GM12878 (cell line): Measurements from ENCODE around the gene C11orf58. TPM values are rescaled to one million over a fixed set of nuclear protein-coding genes. Genes with fewer than 3 reads are reported as not detected.

ENCODE experiments used
- BMI1 ChIP-seq: fragments of 450-650 bp; IDR thresholded peaks from 2 replicates; pipeline ENCODE4 v1.6.1; 2016; ENCODE audit warnings: mild to moderate bottlenecking, moderate library complexity, borderline replicate concordance
- EGR1 ChIP-seq, 2 experiments: IDR thresholded peaks; 1 replicate in 1 of 2; 2 replicates in 1 of 2; pipeline ENCODE4 v1.6.1; 2011 to 2012; ENCODE audit warnings: low read depth in 2 of 2, low read length in 2 of 2, borderline replicate concordance in 1 of 2, mild to moderate bottlenecking in 1 of 2, moderate library complexity in 1 of 2
- IKZF2 ChIP-seq, 2 experiments: fragments of 450-650 bp; IDR thresholded peaks; 2 replicates each; pipeline ENCODE4 v1.6.1; 2017; ENCODE audit warnings: mild to moderate bottlenecking in 2 of 2, moderate library complexity in 2 of 2
- IRF4 ChIP-seq: IDR thresholded peaks from 2 replicates; pipeline ENCODE4 v1.6.1; 2011; ENCODE audit warnings: low read depth, low read length
- MAX ChIP-seq: IDR thresholded peaks from 2 replicates; pipeline ENCODE4 v1.6.1; 2012; ENCODE audit warnings: low read depth, low read length, improper control_type of control experiment
- NRF1 ChIP-seq: conservative IDR thresholded peaks from 2 replicates; pipeline ENCODE4 v1.6.1; 2011; ENCODE audit warnings: mild to moderate bottlenecking, low read depth, low read length, improper control_type of control experiment
- PAX5 ChIP-seq: IDR thresholded peaks from 2 replicates; pipeline ENCODE4 v1.6.1; 2011; ENCODE audit warnings: low read depth, low read length, borderline replicate concordance
- PRDM15 ChIP-seq: fragments of 450-650 bp; formaldehyde crosslinking; IDR thresholded peaks from 2 replicates; pipeline ENCODE4 v1.4.0; 2020; ENCODE audit warnings: mild to moderate bottlenecking, moderate library complexity
- RAD21 ChIP-seq: IDR thresholded peaks from 2 replicates; pipeline ENCODE4 v1.6.1; 2011; ENCODE audit warnings: mild to moderate bottlenecking, low read depth, low read length, moderate library complexity; ENCODE audit not compliant: insufficient read depth
- RBBP5 ChIP-seq: fragments of 200-600 bp; sonication (generic); conservative IDR thresholded peaks from 2 replicates; pipeline ENCODE4 v1.6.1; 2016
- REST ChIP-seq: IDR thresholded peaks from 2 replicates; pipeline ENCODE4 v1.6.1; 2012; ENCODE audit warnings: mild to moderate bottlenecking, low read depth, low read length
- SUPT20H ChIP-seq: IDR thresholded peaks from 2 replicates; pipeline ENCODE4 v1.6.1; 2011; ENCODE audit warnings: low read depth, mild to moderate bottlenecking, low read length, moderate library complexity, borderline replicate concordance; ENCODE audit not compliant: control insufficient read depth
- TCF12 ChIP-seq: IDR thresholded peaks from 2 replicates; pipeline ENCODE4 v1.6.1; 2011; ENCODE audit warnings: low read depth, mild to moderate bottlenecking, low read length
- USF1 ChIP-seq: IDR thresholded peaks from 2 replicates; pipeline ENCODE4 v1.6.1; 2011; ENCODE audit warnings: borderline replicate concordance, low read depth, mild to moderate bottlenecking, moderate library complexity, mixed read lengths, low read length; ENCODE audit not compliant: insufficient read depth; ENCODE audit errors: extremely low read length
- YBX1 ChIP-seq: fragments of 450-650 bp; IDR thresholded peaks from 2 replicates; pipeline ENCODE4 v1.6.1; 2016; ENCODE audit warnings: antibody characterized with exemption
- ZNF384 ChIP-seq: IDR thresholded peaks from 2 replicates; pipeline ENCODE4 v1.6.1; 2012; ENCODE audit warnings: low read depth, mild to moderate bottlenecking, low read length, improper control_type of control experiment, borderline replicate concordance
- polyA plus RNA-seq, 11 experiments: library from polyadenylated mRNA; depleted of rRNA in 4 of 11; unstranded in 6 of 11; stranded (reverse) in 5 of 11; fragments of >200 nt; fragmentation: Nextera tagmentation in 4 of 11; fragmentation: Illumina TruSeq in 1 of 11; extraction: Ambion mirVana in 4 of 11; extraction: Trizol in 1 of 11; gene quantifications; 1 replicate in 1 of 11; 2 replicates in 10 of 11; pipeline versions ENCODE4 v1.2.1 to v1.2.3, GENCODE V29; 2011 to 2016; ENCODE audit warnings: inconsistent platforms in 2 of 11, missing spikeins in 2 of 11, low read depth in 1 of 11
- total RNA-seq, 4 experiments: library from RNA; depleted of rRNA in 3 of 4; stranded (reverse); fragments of >200 nt in 3 of 4; fragmentation: Illumina TruSeq in 1 of 4; extraction: Trizol in 1 of 4; gene quantifications; 2 replicates each; pipeline versions ENCODE4 v1.2.1 to v1.2.3, GENCODE V29; 2013 to 2021

C11orf58 gene
- total and polyA plus RNA-seq, 10 of the 15 experiments (the other 5 are each of a cell fraction or from before 2014, with no cell fraction given) = 98.2 to 379 (median 211) TPM

- TF ChIP-seq MAX (peak; percentile 14; the same call in 1 of the 2 replicates), USF1 (no peak), REST (no peak), RBBP5 (no peak), RAD21 (no peak), PRDM15 (CRISPR knock-in tag) (no peak), NRF1 (0 out of 2 replicates have a peak, but pooled peaks have one; percentile 2), YBX1 (no peak), SUPT20H (no peak), ZNF384 (no peak), BMI1 (no peak), TCF12 (peak; percentile 38; the same call in 1 of the 2 replicates), PAX5 (no peak), IKZF2 (IDR thresholded peaks at IDR 0.05) (no peak), EGR1 (IDR thresholded peaks at IDR 0.05; ENCODE audit: borderline replicate concordance in 1 of 2, low read depth in 2 of 2, low read length in 2 of 2) (0 out of 3 replicates have a peak, but pooled peaks of 1 of the 2 experiments have one; percentile 9), IRF4 (no peak; the same call in 1 of the 2 replicates)
These were observed at the start of gene C11orf58 (continued) for GRCh38 chr11:16738193-16738946.
